Esophagus muscularis mucosa (tissue), 2 donors: ENCODE results near the gene CDH4.

Source experiments
- POLR2A ChIP-seq: fragments of 450-650 bp; IDR thresholded peaks from one replicate; pipeline ENCODE4 v1.6.1; 2017; ENCODE audit warnings: antibody characterized with exemption, moderate library complexity, mild to moderate bottlenecking, low read depth
- POLR2AphosphoS5 ChIP-seq, 2 donors: sonication (generic); formaldehyde crosslinking; IDR thresholded peaks; one replicate each; pipeline ENCODE4 v1.6.1; 2017; ENCODE audit warnings: antibody characterized with exemption in 2 of 2

DNA sequence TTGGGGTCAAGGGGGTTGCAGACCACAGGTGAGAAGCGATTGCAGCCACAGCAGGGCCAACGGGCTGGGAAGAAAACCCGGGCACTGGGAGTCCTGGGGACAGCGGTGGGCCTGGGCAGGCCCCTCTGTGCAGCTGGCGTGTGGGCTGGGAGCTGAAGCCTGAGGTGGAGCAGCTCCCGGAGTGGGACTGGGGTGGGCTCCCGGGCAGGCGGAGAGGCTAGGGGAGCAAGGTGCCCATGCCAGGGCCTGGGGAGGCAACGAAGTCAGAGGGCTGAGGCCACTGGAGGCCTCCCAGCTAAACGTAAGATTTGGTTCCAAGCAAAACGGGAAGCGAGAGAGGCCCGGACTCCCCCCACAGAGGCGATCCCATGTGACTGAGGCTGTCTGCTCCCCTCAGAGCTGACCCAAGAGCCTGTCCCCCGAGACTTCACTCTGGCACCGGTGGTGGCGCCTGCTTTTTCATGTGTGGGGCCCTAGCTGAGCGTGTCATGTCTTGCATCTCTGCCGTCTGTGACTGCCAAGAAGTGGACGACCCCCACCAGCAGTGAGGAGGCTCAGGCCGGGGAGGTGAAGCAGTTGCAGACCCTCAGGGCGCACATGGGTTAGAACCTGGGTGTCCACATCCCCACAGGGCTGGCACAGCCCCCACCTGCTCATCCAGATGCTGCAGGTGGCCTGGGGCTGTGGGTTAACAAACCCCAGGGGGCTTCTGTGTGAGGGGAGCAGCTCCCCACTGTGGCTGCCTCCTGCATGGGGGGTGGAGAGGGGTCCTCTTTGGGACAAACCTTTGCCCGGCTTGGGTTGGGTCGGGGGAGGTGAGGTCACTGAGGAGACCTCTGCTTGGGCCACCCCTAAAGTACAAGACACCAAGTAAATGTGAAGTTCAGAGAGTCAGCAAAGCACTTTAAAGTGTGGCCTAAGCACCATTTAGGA lies 601.3 kb downstream of the CDH4 start:
- no peak for TF ChIP-seq POLR2A
- no peak for TF ChIP-seq POLR2AphosphoS5 (IDR thresholded peaks at IDR 0.05)
